ENCODE results near the gene ENHO.

The ENHO gene

DNA sequence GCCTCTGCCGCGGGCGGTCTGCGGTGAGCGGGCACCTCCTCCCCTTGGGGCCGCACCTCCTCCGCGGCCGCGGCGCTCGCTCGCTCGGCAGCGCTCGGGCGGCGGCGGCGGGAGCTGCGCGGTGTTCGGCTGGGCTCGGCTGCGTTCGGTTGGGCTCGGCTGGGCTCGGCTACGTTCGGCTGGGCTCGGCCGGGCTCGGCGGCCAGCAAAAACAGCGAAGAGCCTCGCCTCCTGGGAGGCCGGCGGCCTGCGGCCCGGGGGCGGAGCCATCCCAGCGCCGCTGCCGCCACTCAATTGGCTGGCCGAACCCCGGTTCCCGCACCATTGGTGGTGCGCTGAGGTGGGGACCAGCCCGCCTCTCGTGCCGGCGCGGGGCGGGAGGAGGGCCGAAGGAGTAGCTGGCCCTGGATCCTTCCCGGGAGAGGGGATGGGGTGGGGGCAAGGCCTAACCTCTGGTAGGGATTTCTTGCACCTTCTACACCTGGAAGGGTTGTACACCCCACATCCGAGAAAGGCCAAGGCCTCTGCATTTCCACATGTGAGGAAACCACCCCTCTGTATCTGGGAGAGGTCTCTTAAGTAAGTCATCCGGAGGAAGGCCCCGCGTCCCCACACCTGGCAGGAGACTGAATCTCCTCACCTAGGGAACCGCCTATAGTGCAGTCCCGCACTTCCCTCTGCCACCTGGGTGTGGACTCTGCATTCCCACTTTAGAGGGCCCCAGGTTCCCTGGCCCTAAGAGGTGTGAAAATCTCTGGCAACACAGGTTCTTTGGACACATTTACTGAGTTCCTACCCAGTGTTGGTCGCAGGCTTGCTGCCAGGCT, at the start of gene ENHO:
ENHO (minus strand) TSS at position 20 of the 827 bp plus-strand sequence. CDS start 1,295 bp downstream, outside the sequence.
- DNase-seq: peak; percentile 91

DNA sequence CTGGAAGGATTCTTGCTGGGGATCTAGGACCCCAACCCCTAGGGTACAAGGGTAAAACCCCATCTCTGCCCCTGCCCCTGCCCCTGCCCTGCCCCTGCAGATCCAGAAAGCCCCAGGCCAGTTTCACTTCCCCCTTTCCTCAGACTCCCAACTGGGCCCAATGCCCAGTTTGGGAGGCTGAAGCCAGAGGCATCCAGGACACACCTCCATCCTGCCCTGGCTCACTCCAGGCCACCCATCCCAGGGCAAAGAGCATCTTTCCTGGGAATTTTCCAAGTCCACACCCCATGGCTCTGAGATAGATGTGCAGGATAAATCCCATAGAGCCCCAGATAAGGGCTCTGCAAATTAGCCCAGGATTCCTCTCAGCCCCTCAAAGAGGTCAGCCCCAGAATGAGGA, 49.3 kb upstream of the ENHO start:
- no peak for DNase-seq

DNA sequence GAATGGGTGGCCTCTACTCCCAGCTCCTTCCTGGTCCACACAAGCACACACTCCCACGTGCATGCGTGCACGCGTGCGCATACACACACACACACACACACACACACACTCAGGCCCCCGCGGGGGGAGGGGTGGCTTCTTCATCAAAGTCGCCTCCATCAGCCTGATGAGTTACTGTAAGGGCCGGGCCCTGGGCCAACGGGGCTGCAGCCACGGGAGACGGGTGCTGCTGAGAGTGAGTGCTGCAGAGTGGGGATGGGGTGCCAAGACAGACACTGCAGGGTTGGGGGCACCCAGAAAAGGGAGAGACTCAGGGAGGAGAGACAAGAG, 48.7 kb upstream of the ENHO start:
- DNase-seq: no peak

DNA sequence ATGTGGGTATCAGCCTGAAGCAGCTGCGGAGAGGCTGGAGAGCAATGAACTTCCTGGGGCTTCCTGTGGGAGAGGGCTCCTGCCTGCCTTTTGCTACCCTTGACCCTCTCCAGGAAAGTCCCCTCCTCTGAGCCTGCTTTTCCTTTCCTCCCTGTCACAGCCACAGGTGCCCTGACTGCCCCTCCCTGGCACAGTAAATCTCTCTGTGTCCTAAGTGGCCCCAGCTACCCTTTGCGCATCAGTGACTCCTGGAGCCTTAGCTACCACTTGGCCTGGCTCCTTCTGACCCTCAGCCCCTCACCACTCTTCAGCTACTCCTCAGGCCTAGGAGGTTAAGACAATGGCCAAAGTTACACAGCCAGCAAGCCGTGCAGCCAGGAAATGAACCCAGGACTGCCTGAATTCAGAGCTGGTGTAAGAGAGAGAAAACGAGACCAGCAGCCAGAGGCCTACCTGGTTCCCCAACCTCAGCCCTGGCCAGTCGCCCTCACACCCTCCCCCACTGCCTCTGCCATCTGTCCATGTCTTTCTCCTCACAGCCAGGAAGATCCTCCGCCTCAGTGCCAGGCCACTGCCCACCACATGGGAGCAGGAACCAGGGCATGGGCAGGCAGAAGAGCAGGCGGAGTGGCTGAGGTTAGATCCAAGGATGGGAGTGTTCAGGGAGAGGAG, 48.2 kb upstream of the ENHO start:
- DNase-seq: no peak

DNA sequence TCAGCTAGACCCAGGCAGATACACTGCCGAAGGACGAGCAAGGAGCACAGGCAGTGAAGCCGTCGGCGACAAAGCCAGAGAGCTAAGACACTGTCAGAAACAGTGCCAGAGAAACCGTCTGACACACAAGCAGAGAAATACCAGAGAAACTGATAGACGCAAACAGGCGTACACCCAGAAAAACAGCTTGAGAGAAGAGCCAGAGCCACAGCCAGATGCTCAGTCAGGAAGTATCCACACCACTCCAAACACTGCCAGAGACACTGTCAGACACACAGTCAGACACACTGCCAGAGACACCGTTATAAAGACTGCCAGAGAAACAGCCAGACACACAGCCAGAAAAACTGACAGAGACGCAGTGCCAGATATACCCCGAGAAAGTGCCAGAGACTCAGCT, 47.6 kb upstream of the ENHO start:
- no peak for DNase-seq

DNA sequence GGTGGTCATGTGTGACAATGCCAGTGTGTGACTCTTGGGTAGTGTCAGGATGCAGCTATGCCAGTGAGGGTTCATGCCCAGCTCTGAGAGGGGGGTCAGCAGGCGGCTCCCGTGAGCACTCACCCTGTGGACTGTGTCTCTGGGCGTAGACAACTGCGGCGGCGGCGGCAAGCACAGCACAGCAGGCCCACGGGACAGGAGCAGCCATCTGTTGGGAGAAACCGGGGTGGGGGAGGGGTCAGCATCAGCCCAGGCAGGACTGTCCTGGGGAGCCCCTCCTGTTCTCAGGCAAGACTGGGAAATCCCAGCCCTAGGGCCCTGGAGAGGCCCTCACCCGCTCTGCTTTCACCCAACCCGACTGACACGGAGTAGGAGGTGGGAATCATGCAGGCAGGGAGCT, 46.0 kb upstream of the ENHO start:
- DNase-seq: no peak

DNA sequence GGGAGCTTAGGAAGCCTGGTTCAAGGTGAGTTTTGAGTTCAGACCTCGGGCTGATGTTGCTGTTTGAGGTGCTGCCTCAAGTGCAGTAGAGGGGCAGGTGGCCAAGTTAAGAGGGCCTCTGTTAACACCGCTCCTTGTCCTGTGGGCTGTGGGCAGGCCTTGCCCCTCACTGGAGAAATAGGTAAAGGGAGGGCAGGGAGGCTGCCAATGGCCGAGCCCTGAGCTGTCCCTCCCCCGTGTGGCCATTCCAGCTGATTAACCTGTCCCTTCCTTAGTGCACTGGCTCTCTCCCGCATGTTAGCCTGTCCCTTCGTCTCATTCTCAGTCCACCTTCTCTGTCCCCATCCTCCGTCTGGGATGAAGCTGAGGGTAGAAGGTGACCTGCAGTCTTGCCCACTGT, 45.3 kb upstream of the ENHO start:
- no peak for DNase-seq

DNA sequence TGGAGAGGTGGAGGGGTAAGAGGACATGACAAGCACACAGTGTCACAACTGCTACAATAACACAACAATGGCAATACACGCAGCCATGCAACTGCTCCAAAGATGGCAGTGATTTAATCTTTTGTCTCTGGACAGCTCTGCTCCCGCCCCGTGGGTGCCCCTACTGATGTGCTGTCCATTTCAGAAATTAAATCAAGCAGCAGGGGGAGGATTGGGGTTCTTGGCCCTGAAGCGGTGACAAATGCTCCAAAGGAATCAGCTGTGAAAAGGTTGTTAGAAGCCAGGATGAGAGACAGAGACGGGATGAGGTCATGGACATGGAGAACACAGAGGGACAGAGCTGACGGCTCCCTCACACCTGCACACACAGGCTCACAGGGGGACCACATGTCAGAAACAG, 44.2 kb upstream of the ENHO start:
- no peak for DNase-seq

DNA sequence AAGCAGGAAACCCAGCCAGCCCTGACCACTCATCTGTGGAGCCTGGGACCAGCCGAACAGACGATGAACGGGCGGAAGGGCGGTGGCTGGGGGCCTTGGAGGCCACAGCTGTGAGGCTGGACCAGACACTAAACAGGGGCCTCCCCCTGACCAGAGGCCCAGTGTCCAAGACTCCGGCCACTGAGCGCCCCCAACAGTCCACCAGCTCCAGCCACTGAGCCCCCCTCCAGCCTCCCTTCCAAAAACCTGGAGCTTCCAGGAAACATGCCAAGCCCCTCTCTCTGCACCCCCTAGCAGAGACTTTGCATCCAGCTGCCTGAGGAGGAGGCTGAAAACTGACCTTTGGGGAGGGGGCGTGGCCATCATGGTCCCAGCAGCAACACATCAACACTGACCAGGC, 43.5 kb upstream of the ENHO start:
- no peak for DNase-seq

DNA sequence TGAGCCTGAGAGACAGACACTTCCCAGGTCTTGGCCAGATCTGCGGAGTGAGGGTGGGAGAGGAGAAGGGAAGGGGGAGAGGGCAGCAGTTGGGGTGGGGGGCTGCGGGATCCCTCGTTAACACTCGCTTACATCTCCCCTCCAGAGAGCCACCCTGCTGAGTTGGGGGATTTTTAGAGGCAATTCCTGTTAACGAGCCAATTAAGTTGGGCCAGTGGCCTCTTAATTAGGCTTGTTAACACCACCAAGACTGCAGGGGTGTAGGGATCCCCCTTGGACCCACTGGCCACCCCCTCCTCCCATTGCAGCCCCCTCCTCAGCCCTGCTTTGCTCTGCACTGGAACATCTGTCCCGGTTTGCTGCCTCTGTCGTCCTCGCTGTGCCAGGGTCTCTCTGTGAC, 43.1 kb upstream of the ENHO start:
- DNase-seq: no peak

DNA sequence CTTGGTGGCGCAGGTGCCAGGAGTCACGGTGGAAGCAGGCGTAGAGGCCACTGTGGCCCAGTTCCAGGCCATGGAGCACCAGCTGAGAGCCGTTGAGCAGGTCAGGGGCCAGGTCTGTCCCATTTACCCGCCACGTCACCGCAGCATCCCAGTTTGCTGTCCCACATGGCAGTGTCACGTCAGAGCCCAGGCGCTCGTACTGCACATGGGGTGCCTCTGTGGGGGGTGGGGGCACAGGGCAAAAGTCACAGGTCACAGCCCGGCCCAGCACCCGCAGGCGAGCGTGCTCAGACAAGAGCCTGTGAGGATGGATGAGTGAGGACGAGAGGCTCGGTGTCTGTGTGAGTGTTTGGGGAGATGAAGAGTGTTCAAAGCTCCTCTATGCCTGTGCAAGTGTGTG, 41.8 kb upstream of the ENHO start:
- no peak for DNase-seq

DNA sequence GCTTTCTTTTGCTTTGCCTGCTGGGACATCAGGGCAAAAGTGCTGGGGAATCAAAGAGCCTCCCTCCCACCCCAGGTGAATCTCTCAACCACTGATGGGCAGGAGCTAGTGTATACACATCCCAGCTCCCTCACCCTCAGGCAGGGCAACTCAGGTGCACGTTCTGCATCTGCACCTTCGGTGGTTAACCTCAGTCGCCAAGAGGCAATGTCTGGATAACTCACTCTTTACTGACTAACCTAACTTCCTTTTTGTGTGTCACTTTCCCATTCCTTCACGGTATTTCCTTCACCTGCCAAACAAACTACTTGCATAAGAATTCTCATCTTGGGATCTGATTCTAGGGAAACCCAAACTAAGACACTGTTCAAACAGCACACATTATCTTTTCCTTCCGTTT, 40.5 kb upstream of the ENHO start:
- DNase-seq: no peak

DNA sequence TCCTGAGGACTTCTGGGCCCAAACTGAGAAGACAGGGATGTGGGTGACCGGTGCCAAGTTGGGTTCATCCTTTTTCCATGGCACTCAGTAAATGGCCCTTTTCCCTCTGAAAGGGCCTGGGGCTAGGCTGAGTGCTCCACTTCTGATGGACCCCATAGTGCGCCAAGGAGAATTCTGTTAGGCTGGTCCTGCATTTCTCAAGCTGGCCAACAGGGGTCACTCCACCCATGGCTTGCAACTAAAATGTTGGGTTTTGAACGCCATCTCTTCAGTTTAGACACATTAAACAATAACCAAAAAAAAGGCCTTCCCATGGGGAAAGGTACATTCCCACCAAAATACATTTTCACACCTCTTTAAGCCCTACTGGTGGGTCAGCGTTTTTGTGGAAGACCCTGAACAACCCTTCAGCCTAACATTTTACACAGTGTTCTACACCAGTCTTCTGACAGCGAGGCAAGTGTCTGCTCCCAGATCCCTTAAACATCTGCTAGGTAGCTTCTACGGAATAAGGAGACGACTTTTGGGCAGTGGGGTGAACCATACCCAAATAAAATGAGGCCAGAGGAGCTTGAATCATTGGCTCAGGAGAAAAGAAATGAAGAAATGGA, 39.5 kb upstream of the ENHO start:
- peak; percentile 46 for DNase-seq

DNA sequence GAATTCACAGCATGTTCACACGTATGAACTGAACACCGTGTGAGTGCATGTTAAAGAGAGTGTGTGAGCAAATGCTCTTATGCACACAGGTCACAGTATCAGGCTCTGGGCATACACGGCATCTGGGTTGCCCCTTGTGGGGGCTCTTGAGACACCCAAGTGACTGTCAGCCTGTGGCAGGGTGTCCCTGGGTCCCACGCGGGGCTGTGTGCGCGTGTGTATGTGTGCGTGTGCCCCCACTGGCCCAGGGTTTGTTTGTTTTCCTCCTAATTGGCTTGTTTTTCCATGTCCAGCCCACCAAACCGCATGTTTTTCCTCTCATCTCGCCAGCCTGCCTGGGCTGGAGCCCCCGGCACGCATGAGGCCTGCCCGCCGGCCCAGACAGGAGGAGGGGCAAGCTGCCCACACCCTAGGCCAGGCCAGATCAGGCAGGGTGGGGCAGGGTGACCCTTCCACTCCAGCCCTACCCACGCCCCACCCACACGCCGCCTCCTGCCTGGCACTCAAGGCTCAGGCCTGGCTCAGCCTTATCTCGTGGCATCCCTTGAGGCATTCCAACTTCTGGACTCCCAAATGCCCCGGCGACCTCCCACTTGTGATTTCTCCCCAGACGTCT, 37.9 kb upstream of the ENHO start:
- DNase-seq: no peak

DNA sequence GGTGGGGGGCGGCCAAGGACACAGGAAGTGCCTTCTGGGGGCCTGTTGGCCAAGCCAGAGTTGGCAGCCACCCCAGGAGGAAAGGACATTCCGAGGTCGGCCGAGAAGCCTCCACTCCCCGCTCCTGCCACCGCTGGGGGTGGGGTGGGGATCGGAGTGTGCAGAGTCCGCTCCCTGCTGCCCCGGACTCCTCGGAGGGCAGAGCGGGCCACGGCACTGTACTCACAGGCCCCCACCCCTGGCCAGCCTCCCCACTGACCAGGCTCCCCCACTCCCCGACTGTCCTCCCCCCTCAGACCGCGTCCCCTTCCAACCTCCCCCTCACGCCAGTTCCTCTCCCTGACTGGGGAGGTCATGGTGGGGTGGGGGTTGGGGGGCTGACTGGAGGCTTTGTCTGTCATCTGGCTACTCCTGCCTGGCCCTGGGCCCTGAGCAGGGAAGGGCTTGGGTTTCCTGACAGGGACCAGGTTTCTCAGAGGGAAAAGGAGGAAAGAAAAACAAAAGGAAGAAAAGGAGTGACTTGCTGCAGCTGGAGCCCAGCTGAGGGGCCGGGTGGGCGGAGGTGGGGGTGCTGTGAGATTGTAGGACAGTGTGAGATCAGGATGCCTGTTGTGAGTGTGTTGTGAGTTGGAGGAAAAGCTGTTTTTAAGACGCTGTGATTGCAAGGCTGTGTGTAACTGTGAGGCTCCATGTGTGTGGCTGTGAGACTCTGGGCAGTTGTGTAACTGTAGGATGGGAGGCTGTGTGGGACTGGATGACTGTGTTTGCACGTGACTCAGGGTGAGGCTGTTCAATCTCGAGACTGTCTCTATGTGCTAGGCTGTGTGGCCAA, 37.0 kb upstream of the ENHO start:
- DNase-seq: no peak

DNA sequence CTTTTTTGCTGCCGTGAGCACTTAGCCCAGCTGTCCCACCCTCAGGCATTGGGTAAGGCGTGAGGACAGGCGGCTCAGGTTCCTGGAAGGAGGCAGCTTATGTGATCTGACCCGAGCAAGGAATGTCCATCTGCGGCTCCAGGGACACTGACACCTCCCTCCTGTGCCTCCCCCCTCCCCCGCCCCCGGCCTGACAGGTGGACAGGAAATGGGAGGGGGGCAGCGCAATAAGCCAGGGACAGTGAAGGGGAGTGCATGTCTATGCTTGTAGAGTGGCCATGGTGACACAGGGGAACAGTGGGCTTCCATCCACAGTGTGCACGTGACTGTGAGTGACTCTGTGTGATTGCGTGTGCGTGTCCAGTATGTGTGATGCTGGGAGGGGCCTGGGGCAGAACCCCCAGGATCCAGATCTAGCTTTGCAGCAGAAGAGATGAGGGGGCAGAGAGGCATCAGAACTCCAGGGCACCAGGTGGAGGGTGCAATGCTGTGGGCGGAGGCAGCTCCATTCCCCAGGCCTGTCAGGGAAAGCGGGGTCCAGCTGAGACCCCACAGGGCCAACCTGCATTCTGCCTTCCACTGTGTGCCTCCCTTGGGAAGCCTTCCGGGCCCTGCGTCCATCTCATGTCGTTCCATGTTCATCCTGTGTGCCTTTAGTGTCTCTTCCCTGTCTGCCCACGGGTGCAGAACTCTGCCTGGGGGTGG, 36.3 kb upstream of the ENHO start:
- no peak for DNase-seq

DNA sequence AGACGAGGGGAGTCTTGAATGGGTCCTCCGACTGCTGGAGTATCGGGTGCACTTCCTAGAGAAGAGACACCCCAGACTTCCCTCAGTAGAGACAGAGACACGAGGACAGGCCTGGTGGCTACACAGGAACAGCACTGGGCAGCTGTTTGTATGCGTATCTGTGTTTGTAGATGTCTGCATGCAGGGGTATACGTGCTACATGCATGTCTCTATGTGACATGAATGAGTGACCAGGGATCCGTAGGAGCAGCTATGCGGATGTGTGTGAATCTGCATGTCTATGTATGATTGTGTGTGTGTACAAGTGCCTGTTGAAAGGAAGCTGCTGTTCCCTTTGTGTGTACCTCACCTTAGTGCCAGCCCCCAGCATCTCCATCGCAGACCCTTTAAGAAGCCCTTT, 35.6 kb upstream of the ENHO start:
- DNase-seq: no peak

DNA sequence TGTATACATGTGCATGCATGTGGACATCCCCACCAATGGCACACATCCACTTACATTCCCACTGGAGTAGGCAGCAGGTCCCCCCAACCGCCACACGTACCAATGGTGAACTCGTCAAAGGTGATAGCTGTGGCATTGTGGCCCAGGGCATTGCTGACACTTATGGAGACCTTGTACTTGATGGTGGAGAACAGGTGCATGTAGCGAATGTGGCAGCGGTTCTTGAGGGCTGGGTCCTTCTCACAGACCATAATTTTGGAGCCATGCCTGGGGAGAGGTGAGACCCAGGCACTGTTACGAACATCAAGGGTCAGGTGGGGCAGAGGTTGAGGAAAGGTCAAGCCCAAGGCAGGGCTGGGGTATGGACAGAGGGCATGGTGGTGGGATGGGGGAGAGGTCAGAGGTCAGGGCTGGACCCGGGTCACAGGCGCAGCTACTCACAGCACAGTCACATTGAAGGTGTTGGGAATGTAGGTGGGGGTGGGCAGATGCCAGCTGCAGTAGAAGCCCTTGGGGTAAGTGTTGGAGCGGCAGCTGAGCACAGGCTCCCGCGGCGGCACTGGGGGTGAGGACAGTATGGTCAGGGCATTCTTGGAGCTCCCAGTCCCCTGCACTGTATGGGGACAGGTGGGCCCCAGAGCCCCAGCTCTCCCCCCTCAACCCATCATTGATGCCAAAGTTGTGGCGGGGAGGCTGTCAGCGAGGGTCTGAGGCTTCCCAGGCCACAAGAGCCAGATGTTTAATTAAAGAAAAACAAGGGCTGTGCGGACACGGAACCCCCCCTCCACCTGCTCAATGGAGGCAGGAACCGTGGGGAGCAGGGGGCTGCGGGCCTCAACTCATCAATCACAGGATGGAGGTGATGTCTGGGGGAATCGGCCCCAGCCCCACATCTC, 34.9 kb upstream of the ENHO start:
- DNase-seq: no peak

DNA sequence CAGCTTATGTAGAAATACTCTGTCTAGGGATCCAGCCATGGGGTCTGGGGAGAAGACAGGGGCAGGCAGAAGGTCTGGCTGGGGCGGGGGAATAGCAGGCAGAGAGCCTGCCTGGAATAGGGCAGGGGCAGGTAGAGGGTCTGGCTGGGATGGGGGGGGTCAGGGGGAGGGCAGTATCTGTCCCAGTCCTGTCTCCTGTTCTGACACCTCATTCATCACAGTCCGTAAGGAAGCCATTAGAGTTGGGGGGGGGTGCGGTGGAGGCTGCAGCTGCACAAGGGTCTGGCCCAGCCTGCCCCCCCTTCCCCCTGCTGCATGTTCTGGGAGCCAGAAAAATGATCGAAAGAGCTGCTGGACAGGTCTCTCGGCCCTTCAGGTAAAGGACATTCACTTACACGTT, 34.2 kb upstream of the ENHO start:
- DNase-seq: no peak

DNA sequence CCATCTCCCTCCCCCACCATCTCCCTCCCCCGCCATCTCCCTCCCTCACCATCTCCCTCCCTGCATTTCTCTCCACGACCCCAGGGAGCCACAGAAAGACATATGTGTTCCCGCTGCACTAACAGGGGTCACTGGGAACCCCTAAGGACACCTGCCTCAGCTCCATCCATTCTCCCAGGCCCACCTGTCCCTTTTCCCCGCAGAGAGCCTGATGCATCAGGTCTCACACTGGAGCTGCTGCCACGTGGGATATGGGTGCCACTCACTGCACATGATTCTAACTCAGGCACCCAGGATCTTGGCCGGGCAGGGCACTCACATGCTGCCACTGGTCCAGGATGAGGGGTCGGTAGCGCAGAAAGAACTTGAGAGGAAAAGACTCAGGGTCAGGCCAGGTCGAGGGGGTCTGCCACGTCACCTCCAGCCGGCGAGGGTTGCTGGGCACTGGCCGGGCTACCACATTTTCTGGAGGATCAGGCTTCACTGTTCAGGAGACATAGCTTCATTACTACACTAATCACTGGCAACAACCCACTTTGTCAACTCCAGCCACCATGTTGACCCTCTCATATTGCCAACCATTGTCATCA, 33.2 kb upstream of the ENHO start:
- no peak for DNase-seq

DNA sequence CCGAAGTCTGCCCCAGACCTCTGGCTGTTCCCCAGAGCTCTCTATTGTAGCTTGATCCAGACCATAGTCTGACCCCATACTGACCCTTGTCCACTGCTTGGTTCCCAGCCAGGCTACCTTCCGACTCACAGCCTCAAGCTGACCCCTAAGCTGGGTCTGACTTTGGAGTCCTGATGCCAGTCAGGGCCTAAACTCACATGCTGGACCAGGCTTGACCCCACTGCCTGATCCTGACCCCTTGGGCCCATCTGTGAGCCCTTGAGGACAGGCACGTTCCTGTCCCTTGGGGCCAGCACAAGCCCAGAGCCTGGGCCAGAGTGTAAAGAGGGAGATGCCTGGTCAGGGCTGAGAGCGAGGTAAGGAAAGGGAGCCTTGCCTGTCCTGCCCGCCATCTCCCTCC, 32.7 kb upstream of the ENHO start:
- no peak for DNase-seq
